H1 (cell line): ENCODE measurements around the gene UGT1A1. TPM values are rescaled to one million over a fixed set of nuclear protein-coding genes. Genes with fewer than 3 reads are reported as not detected.

ENCODE experiments used
- CTCF ChIA-PET: fragments of 300-600 bp; sonication (Branson Sonifier 250); formaldehyde crosslinking; loops from one replicate; lab custom pipeline; 2021; ENCODE audit not compliant: partially characterized antibody; lab: Charles Lee
- POLR2A ChIA-PET: fragments of 300-600 bp; sonication (Branson Sonifier 250); formaldehyde crosslinking; loops from one replicate; lab custom pipeline; 2021; ENCODE audit warnings: inconsistent platforms; ENCODE audit not compliant: partially characterized antibody; lab: Charles Lee
- DNase-seq, 2 experiments: peaks; one replicate each; pipeline versions ENCODE4 v3.0.0 to v3.0.0-alpha.2; 2010 to 2022; ENCODE audit warnings: low spot score in 2 of 2, low read depth in 1 of 2, mixed read lengths in 1 of 2
- FAIRE-seq: peaks from 2 replicates; lab custom pipeline; 2011; peaks lifted over from hg19 to GRCh38; lab: Jason Lieb, UNC
- H2AFZ ChIP-seq: 2 replicates; pipeline ENCODE4 v1.8.1; 2012; ENCODE audit warnings: low read length, inconsistent platforms
- H2AK5ac ChIP-seq: 2 replicates; pipeline ENCODE4 v1.6.1; 2013; ENCODE audit warnings: low read depth, low read length
- H2BK120ac ChIP-seq: replicated peaks from 2 replicates; pipeline ENCODE3; 2013; ENCODE audit warnings: low read depth, low read length, inconsistent platforms
- H2BK12ac ChIP-seq: 2 replicates; pipeline ENCODE4 v1.6.1; 2013; ENCODE audit warnings: low read depth, low read length
- H2BK15ac ChIP-seq: 2 replicates; pipeline ENCODE4 v1.6.1; 2013; ENCODE audit warnings: low read length
- H2BK20ac ChIP-seq: 2 replicates; pipeline ENCODE4 v1.6.1; 2013; ENCODE audit warnings: low read length
- H2BK5ac ChIP-seq: 2 replicates; pipeline ENCODE4 v1.6.1; 2013; ENCODE audit warnings: low read depth, low read length
- H3K14ac ChIP-seq: 2 replicates; pipeline ENCODE4 v1.6.1; 2013; ENCODE audit warnings: inconsistent platforms; ENCODE audit not compliant: insufficient read length
- H3K18ac ChIP-seq: 2 replicates; pipeline ENCODE4 v1.6.1; 2013; ENCODE audit warnings: low read length; ENCODE audit errors: extremely low read depth
- H3K23ac ChIP-seq: 2 replicates; pipeline ENCODE4 v1.6.1; 2013; ENCODE audit warnings: inconsistent platforms; ENCODE audit not compliant: insufficient read length
- H3K23me2 ChIP-seq: 2 replicates; pipeline ENCODE4 v1.6.1; 2013; ENCODE audit warnings: low read depth, low read length
- H3K27ac ChIP-seq: 2 replicates; pipeline ENCODE4 v1.6.1; 2011; ENCODE audit warnings: low read depth, low read length, inconsistent platforms
- H3K27me3 ChIP-seq, 4 experiments: replicated peaks in 1 of 4; 1 replicate in 1 of 4; 2 replicates in 3 of 4; pipeline versions ENCODE4 v1.6.1 to v1.8.1; 2011 to 2013; ENCODE audit warnings: low read length in 3 of 4, mild to moderate bottlenecking in 3 of 4, inconsistent platforms in 2 of 4, mixed read lengths in 2 of 4, moderate library complexity in 1 of 4; ENCODE audit not compliant: control insufficient read depth in 3 of 4, insufficient read depth in 3 of 4; ENCODE audit errors: extremely low read depth in 1 of 4
- H3K36me3 ChIP-seq, 4 experiments: 2 replicates each; pipeline versions ENCODE4 v1.6.1 to v1.8.1; 2011 to 2013; ENCODE audit warnings: mild to moderate bottlenecking in 4 of 4, low read length in 3 of 4, moderate library complexity in 2 of 4, control low read depth in 1 of 4, inconsistent platforms in 1 of 4; ENCODE audit not compliant: insufficient read depth in 4 of 4, control insufficient read depth in 2 of 4
- H3K4ac ChIP-seq: replicated peaks from 2 replicates; pipeline ENCODE3; 2013; ENCODE audit warnings: low read length, low read depth, mixed read lengths, inconsistent platforms; ENCODE audit not compliant: insufficient read length
- H3K4me1 ChIP-seq, 4 experiments: replicated peaks in 1 of 4; 1 replicate in 1 of 4; 2 replicates in 3 of 4; pipeline versions ENCODE4 v1.6.1 to v1.8.1; 2011 to 2013; ENCODE audit warnings: low read length in 3 of 4, inconsistent platforms in 2 of 4, mixed read lengths in 1 of 4; ENCODE audit not compliant: insufficient read depth in 4 of 4, control insufficient read depth in 3 of 4
- H3K4me2 ChIP-seq, 2 experiments: 2 replicates each; pipeline versions ENCODE4 v1.6.1 to v1.8.1; 2011 to 2013; ENCODE audit warnings: low read depth in 2 of 2, low read length in 2 of 2, control low read depth in 1 of 2, inconsistent platforms in 1 of 2, mild to moderate bottlenecking in 1 of 2; ENCODE audit not compliant: insufficient read depth in 1 of 2
- H3K4me3 ChIP-seq, 4 experiments: fragments of 200-600, 300-600 bp in 1 of 4; sonication (generic), shearing (Covaris generic), sonication (Bioruptor Twin) in 1 of 4; 2 replicates each; pipeline versions ENCODE4 v1.5.1 to v1.8.1; 2011 to 2016; ENCODE audit warnings: low read length in 4 of 4, low read depth in 3 of 4, control low read depth in 2 of 4, inconsistent platforms in 2 of 4, mild to moderate bottlenecking in 2 of 4, mixed read lengths in 1 of 4, moderate library complexity in 1 of 4; ENCODE audit not compliant: insufficient read depth in 2 of 4; ENCODE audit errors: extremely low read depth in 1 of 4
- H3K56ac ChIP-seq: replicated peaks from 2 replicates; pipeline ENCODE3; 2013; ENCODE audit warnings: low read depth, mild to moderate bottlenecking, mixed read lengths, low read length, inconsistent platforms; ENCODE audit not compliant: insufficient read length
- H3K79me1 ChIP-seq: 2 replicates; pipeline ENCODE4 v1.6.1; 2013; ENCODE audit warnings: low read depth, low read length, control low read depth
- H3K79me2 ChIP-seq, 2 experiments: 2 replicates each; pipeline versions ENCODE4 v1.6.1 to v1.8.1; 2012 to 2013; ENCODE audit warnings: low read length in 2 of 2, mild to moderate bottlenecking in 2 of 2, inconsistent platforms in 1 of 2; ENCODE audit not compliant: insufficient read depth in 2 of 2, control insufficient read depth in 1 of 2
- H3K9ac ChIP-seq, 4 experiments: replicated peaks in 1 of 4; 1 replicate in 1 of 4; 2 replicates in 3 of 4; pipeline versions ENCODE4 v1.6.1 to v1.8.1; 2011 to 2013; ENCODE audit warnings: low read depth in 3 of 4, low read length in 3 of 4, control low read depth in 2 of 4, mild to moderate bottlenecking in 2 of 4, moderate library complexity in 2 of 4, inconsistent platforms in 1 of 4; ENCODE audit errors: extremely low read depth in 1 of 4
- H3K9me3 ChIP-seq, 2 experiments: 2 replicates each; pipeline versions ENCODE4 v1.6.1 to v1.8.1; 2012 to 2013; ENCODE audit warnings: mild to moderate bottlenecking in 2 of 2, moderate library complexity in 2 of 2, control low read depth in 1 of 2, inconsistent platforms in 1 of 2, low read depth in 1 of 2, low read length in 1 of 2, mixed read lengths in 1 of 2; ENCODE audit not compliant: insufficient read depth in 2 of 2
- H4K20me1 ChIP-seq, 2 experiments: replicated peaks in 1 of 2; 2 replicates each; pipeline versions ENCODE3 to v1.8.1; 2011 to 2013; ENCODE audit warnings: inconsistent platforms in 2 of 2, low read length in 2 of 2, mild to moderate bottlenecking in 1 of 2; ENCODE audit not compliant: insufficient read depth in 2 of 2, control insufficient read depth in 1 of 2
- H4K5ac ChIP-seq: 2 replicates; pipeline ENCODE4 v1.6.1; 2013; ENCODE audit warnings: low read length, low read depth, mixed read lengths, inconsistent platforms; ENCODE audit not compliant: insufficient read length
- H4K8ac ChIP-seq: 2 replicates; pipeline ENCODE4 v1.8.0; 2013; ENCODE audit warnings: mild to moderate bottlenecking, moderate library complexity, low read length, inconsistent platforms; ENCODE audit not compliant: insufficient read depth; ENCODE audit errors: extremely low read depth
- H4K91ac ChIP-seq: replicated peaks from 2 replicates; pipeline ENCODE3; 2013; ENCODE audit warnings: low read length, mixed read lengths, inconsistent platforms; ENCODE audit not compliant: insufficient read length
- CREB1 ChIP-seq: IDR thresholded peaks from 2 replicates; pipeline ENCODE4 v1.6.1; 2012; ENCODE audit warnings: inconsistent platforms
- EP300 ChIP-seq, 2 experiments: IDR thresholded peaks; 1 replicate in 1 of 2; 2 replicates in 1 of 2; pipeline ENCODE4 v1.6.1; 2011 to 2012; ENCODE audit warnings: low read depth in 2 of 2, low read length in 2 of 2, mild to moderate bottlenecking in 2 of 2, borderline replicate concordance in 1 of 2, inconsistent platforms in 1 of 2, moderate library complexity in 1 of 2
- JUND ChIP-seq: IDR thresholded peaks from 2 replicates; pipeline ENCODE4 v1.6.1; 2011; ENCODE audit warnings: mild to moderate bottlenecking, improper control_type of control experiment, low read length
- KDM4A ChIP-seq: IDR thresholded peaks from one replicate; pipeline ENCODE4 v1.7.1; 2012; ENCODE audit warnings: low read depth, mild to moderate bottlenecking, moderate library complexity, low read length, inconsistent platforms; ENCODE audit not compliant: severe bottlenecking
- RBBP5 ChIP-seq: IDR thresholded peaks from 2 replicates; pipeline ENCODE4 v1.7.1; 2012; ENCODE audit warnings: low read depth, mild to moderate bottlenecking, inconsistent platforms, low read length, moderate library complexity, borderline replicate concordance
- RXRA ChIP-seq: IDR thresholded peaks from 2 replicates; pipeline ENCODE4 v1.6.1; 2011; ENCODE audit warnings: low read depth, mild to moderate bottlenecking, low read length, moderate library complexity; ENCODE audit not compliant: insufficient read depth
- SAP30 ChIP-seq: fragments of 300-600 bp; sonication (generic); IDR thresholded peaks from 2 replicates; pipeline ENCODE4 v1.7.1; 2012; ENCODE audit warnings: low read length, moderate library complexity, mild to moderate bottlenecking, inconsistent platforms; ENCODE audit not compliant: insufficient read depth, insufficient replicate concordance
- SP2 ChIP-seq: IDR thresholded peaks from 2 replicates; pipeline ENCODE4 v1.6.1; 2012; ENCODE audit warnings: mild to moderate bottlenecking, low read length, inconsistent platforms
- TAF1 ChIP-seq: IDR thresholded peaks from 2 replicates; pipeline ENCODE4 v1.6.1; 2011; ENCODE audit warnings: mild to moderate bottlenecking, low read depth, low read length
- TCF12 ChIP-seq: IDR thresholded peaks from 2 replicates; pipeline ENCODE4 v1.6.1; 2011; ENCODE audit warnings: low read depth, mild to moderate bottlenecking, low read length
- WGBS, 2 experiments: shearing (Covaris generic) in 1 of 2; methylation state at CpG; one replicate each; pipeline versions ENCODE4 v1.1.6 to v1.1.7; 2013 to 2015; ENCODE audit warnings: low lambda C conversion rate in 2 of 2, mixed read lengths in 2 of 2, inconsistent platforms in 1 of 2, low coverage in 1 of 2, missing lambda C conversion rate in 1 of 2; ENCODE audit not compliant: insufficient replicate concordance in 2 of 2, insufficient coverage in 1 of 2, insufficient read length in 1 of 2; ENCODE audit errors: extremely low coverage in 1 of 2, missing lambda C conversion rate in 1 of 2; 5-methylcytosine and 5-hydroxymethylcytosine counted together
- polyA plus RNA-seq, 7 experiments: library from polyadenylated mRNA; depleted of rRNA in 3 of 7; stranded (reverse) in 5 of 7; unstranded in 2 of 7; fragments of >200 nt in 5 of 7; fragments of 200-250 nt in 2 of 7; gene quantifications; 1 replicate in 5 of 7; 2 replicates in 1 of 7; 4 replicates in 1 of 7; pipeline versions ENCODE4 v1.2.1 to v1.2.3, GENCODE V29; 2011 to 2013; ENCODE audit warnings: missing spikeins in 2 of 7, mixed read lengths in 2 of 7
- total RNA-seq: library from RNA; stranded (reverse); fragmentation: NEBNext Ultra II Directional; extraction: Animal tissue kit (Norgen Biotek cat#: 25700); gene quantifications from 2 replicates; pipeline ENCODE4 v1.2.1, GENCODE V29; 2021

UGT1A1 gene
- total and polyA plus RNA-seq, 2 of the 8 experiments (the other 6 are each of a cell fraction or from before 2014, with no cell fraction given) = not detected

DNA sequence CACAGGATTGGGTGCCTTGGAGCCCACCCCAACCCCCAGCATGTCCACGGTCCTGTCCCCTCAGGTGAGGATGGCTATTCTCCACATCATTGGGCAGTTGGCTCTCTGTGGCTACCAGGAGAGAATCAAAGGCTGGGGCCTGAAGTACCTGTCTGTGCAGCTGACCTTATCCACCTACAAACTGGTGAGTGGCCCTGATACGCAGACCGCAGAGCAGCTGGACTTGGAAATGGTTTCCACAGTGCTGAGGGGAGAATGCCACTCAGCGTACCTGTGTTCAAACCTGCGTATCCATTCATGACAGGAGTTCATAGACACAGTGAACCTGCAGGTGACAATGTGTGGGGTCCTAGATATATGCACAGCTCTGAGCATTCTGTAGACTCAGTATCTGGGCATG is 39.6 kb downstream of the UGT1A1 start:
- no peaks in the 10 kb centered on the region for H3K27me3 ChIP-seq
- H3K18ac ChIP-seq = no peak overlapping the region
- H3K4ac ChIP-seq = no peak overlapping the region
- no peak overlapping the region for H2BK120ac ChIP-seq
- CTCF ChIA-PET = no interaction called here
- H4K8ac ChIP-seq = no peak overlapping the region
- POLR2A ChIA-PET = no interaction called here
- H4K5ac ChIP-seq = no peak overlapping the region
- H3K9ac ChIP-seq = no peak overlapping the region
- FAIRE-seq = no peak
- no peak overlapping the region for H2BK20ac ChIP-seq
- no peak overlapping the region for H3K4me3 ChIP-seq
- H3K4me1 ChIP-seq = no peaks in the 10 kb centered on the region
- H2BK15ac ChIP-seq = no peak overlapping the region
- peaks cover 0 to 4% of the 10 kb centered on the region in 2 experiments; a peak in 3 of 4 replicates for H3K9me3 ChIP-seq
- H4K20me1 ChIP-seq = no peaks in the 10 kb centered on the region
- no peak overlapping the region for H3K23ac ChIP-seq
- no peak overlapping the region for H2BK12ac ChIP-seq
- H3K79me2 ChIP-seq = no peaks in the 10 kb centered on the region
- H3K23me2 ChIP-seq = no peaks in the 10 kb centered on the region
- H2BK5ac ChIP-seq = no peak overlapping the region
- 50% methylated on average over 5 of the region's 5 CpGs; no CpG with 5 or more reads in 1 of the 2 experiments for WGBS, 2 experiments
- no peaks in the 10 kb centered on the region for H3K79me1 ChIP-seq
- no peak for DNase-seq
- H4K91ac ChIP-seq = no peak overlapping the region
- no peak overlapping the region for H3K56ac ChIP-seq
- H3K4me2 ChIP-seq = no peak overlapping the region
- no peak overlapping the region for H3K14ac ChIP-seq
- no peak overlapping the region for H2AFZ ChIP-seq
- TF ChIP-seq JUND (no peak), KDM4A (no peak), CREB1 (no peak), SAP30 (no peak), SP2 (no peak), EP300 (IDR thresholded peaks at IDR 0.05; ENCODE audit: borderline replicate concordance in 1 of 2, low read depth in 2 of 2, low read length in 2 of 2) (no peak), TCF12 (no peak), TAF1 (no peak), RBBP5 (no peak), RXRA (no peak)
- H3K36me3 ChIP-seq = no peaks in the 10 kb centered on the region
- no peak overlapping the region for H3K27ac ChIP-seq
- H2AK5ac ChIP-seq = no peak overlapping the region
